Liver (tissue), 3 donors: Measurements from ENCODE around the gene GRID1.

Source experiments
- ATF3 ChIP-seq: IDR thresholded peaks from 2 replicates; pipeline ENCODE4 v1.6.1; 2016; ENCODE audit warnings: antibody characterized with exemption
- EGR1 ChIP-seq, 2 donors: IDR thresholded peaks; 2 replicates each; pipeline ENCODE4 v1.6.1; 2016 to 2018; ENCODE audit warnings: antibody characterized with exemption in 2 of 2, low read depth in 2 of 2
- FOXA1 ChIP-seq: IDR thresholded peaks from 2 replicates; pipeline ENCODE4 v1.6.1; 2016; ENCODE audit warnings: antibody characterized with exemption
- MAX ChIP-seq: IDR thresholded peaks from 2 replicates; pipeline ENCODE4 v1.6.1; 2016; ENCODE audit warnings: antibody characterized with exemption
- RAD21 ChIP-seq, 2 donors: IDR thresholded peaks; 2 replicates each; pipeline ENCODE4 v1.6.1; 2016; ENCODE audit warnings: antibody characterized with exemption in 2 of 2, mild to moderate bottlenecking in 2 of 2
- RXRA ChIP-seq, 2 donors: IDR thresholded peaks; 2 replicates each; pipeline ENCODE4 v1.6.1; 2017 to 2018; ENCODE audit warnings: antibody characterized with exemption in 2 of 2, mild to moderate bottlenecking in 1 of 2
- TAF1 ChIP-seq: conservative IDR thresholded peaks from 2 replicates; pipeline ENCODE4 v1.6.1; 2016; ENCODE audit warnings: antibody characterized with exemption, mild to moderate bottlenecking
- TF ChIP-seq, protein P1 (sequence below): fragments of 150-350 bp; IDR thresholded peaks from 2 replicates; pipeline ENCODE4 v1.5.1; 2017; ENCODE audit warnings: improper control_type of control experiment, low read depth, low read length; ENCODE audit not compliant: missing input control
- donor health status: healthy.
- donor health status: healthy.

GRCh38 chr10:86374664-86375063, 8.1 kb upstream of the GRID1 start:
- TF ChIP-seq, protein P1, sequence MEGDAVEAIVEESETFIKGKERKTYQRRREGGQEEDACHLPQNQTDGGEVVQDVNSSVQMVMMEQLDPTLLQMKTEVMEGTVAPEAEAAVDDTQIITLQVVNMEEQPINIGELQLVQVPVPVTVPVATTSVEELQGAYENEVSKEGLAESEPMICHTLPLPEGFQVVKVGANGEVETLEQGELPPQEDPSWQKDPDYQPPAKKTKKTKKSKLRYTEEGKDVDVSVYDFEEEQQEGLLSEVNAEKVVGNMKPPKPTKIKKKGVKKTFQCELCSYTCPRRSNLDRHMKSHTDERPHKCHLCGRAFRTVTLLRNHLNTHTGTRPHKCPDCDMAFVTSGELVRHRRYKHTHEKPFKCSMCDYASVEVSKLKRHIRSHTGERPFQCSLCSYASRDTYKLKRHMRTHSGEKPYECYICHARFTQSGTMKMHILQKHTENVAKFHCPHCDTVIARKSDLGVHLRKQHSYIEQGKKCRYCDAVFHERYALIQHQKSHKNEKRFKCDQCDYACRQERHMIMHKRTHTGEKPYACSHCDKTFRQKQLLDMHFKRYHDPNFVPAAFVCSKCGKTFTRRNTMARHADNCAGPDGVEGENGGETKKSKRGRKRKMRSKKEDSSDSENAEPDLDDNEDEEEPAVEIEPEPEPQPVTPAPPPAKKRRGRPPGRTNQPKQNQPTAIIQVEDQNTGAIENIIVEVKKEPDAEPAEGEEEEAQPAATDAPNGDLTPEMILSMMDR, result no peak
- TF ChIP-seq RXRA (IDR thresholded peaks at IDR 0.05) (no peak), ATF3 (no peak), FOXA1 (no peak), TAF1 (no peak), RAD21 (IDR thresholded peaks at IDR 0.05) (no peak), EGR1 (IDR thresholded peaks at IDR 0.05; ENCODE audit: low read depth in 2 of 2) (no peak), MAX (no peak)
